ENCODE data around the gene NCR2. TPM values are rescaled to one million over a fixed set of nuclear protein-coding genes. Genes with fewer than 3 reads are reported as not detected.

The NCR2 gene
- total RNA-seq, 1 experiment from 2014 or later = not detected

DNA sequence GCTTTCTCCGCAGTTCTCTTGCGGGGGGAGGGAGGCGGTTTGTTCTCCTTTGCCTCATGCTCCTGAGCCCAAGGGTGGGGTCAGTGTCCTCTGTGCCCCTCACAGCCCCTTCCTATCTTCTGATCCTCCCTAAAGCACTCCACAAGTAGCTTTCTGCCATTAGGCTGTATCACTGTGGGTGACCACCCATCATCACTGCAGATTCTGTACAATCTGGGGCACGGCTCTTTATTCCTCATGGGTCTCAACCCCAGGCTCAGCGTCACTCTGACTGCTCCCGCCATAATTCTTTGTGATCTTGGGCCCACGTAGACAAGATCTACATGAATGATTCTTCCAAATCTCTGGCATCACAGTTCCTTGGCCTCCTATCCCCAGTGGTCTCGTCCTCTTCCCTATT is 10.5 kb downstream of the NCR2 start:
- Histone ChIP-seq H3K79me2 (ENCODE audit: insufficient read depth, low read length) (no peaks in the 10 kb centered on the region), H3K9ac (ENCODE audit: extremely low read depth, insufficient read length, low read length) (no peak overlapping the region), H3K4me2 (ENCODE audit: insufficient read depth, insufficient read length, low read length) (no peak overlapping the region), H2BK20ac (ENCODE audit: low read depth, low read length, poor library complexity, severe bottlenecking) (no peak overlapping the region), H3K18ac (ENCODE audit: insufficient read length, low read depth, low read length) (no peak overlapping the region), H3K27me3 (ENCODE audit: insufficient read depth, low read length) (no peaks in the 10 kb centered on the region; the same call in 1 of the 2 replicates), H2AK5ac (ENCODE audit: insufficient read length, low read length) (no peak overlapping the region), H3K23ac (ENCODE audit: insufficient read length, low read depth, low read length) (no peak overlapping the region), H3T11ph (ENCODE audit: low read length) (no peak overlapping the region), H2BK15ac (ENCODE audit: low read depth, low read length) (no peak overlapping the region), H3K9me3 (ENCODE audit: control insufficient read depth, low read depth, low read length) (peaks cover 7% of the 10 kb centered on the region), H3K79me1 (ENCODE audit: insufficient read depth, low read depth, low read length, poor library complexity, severe bottlenecking) (no peaks in the 10 kb centered on the region), H4K91ac (ENCODE audit: insufficient read length, low read depth, low read length) (no peak overlapping the region), H3K23me2 (ENCODE audit: insufficient read length, low read depth, low read length, poor library complexity, severe bottlenecking) (no peaks in the 10 kb centered on the region), H2BK120ac (ENCODE audit: low read depth, low read length, poor library complexity, severe bottlenecking) (no peak overlapping the region), H2BK5ac (ENCODE audit: insufficient read length, low read length) (no peak overlapping the region), H3K56ac (ENCODE audit: insufficient read length, low read depth, low read length) (no peak overlapping the region), H4K8ac (replicated peaks; ENCODE audit: insufficient read length, low read depth, low read length) (no peak overlapping the region), H3K27ac (ENCODE audit: insufficient read length, low read depth, low read length) (no peak overlapping the region), H4K5ac (ENCODE audit: insufficient read length, low read depth, low read length) (no peak overlapping the region), H3K4ac (ENCODE audit: low read depth, low read length) (no peak overlapping the region), H2BK12ac (ENCODE audit: insufficient read length, low read depth, low read length) (no peak overlapping the region), H2AFZ (ENCODE audit: low read length) (no peak overlapping the region), H4K20me1 (ENCODE audit: control insufficient read depth, insufficient read depth, insufficient read length) (no peaks in the 10 kb centered on the region), H3K14ac (ENCODE audit: insufficient read depth, low read length) (no peak overlapping the region), H3K4me1 (ENCODE audit: insufficient read depth, low read length) (no peaks in the 10 kb centered on the region)
- peaks cover 86% of the 10 kb centered on the region for H3K27me3 Mint-ChIP-seq (ENCODE audit: low read depth)
- peak overlapping the region in 1 of 3 experiments; percentile 34; a peak in 1 of 7 replicates for H3K27ac Mint-ChIP-seq
- no peak for DNase-seq
- H3K36me3 Mint-ChIP-seq (ENCODE audit: insufficient read depth in 1 of 3, low read depth in 3 of 3) = peaks cover 0 to 9% (median 4%) of the 10 kb centered on the region in 3 experiments; a peak in 6 of 7 replicates
- H3K9me3 Mint-ChIP-seq = peaks cover 11 to 13% of the 10 kb centered on the region in 2 experiments
- peaks cover 6 to 14% of the 10 kb centered on the region in 2 experiments for H3K4me1 Mint-ChIP-seq
- TF ChIP-seq, protein P1, sequence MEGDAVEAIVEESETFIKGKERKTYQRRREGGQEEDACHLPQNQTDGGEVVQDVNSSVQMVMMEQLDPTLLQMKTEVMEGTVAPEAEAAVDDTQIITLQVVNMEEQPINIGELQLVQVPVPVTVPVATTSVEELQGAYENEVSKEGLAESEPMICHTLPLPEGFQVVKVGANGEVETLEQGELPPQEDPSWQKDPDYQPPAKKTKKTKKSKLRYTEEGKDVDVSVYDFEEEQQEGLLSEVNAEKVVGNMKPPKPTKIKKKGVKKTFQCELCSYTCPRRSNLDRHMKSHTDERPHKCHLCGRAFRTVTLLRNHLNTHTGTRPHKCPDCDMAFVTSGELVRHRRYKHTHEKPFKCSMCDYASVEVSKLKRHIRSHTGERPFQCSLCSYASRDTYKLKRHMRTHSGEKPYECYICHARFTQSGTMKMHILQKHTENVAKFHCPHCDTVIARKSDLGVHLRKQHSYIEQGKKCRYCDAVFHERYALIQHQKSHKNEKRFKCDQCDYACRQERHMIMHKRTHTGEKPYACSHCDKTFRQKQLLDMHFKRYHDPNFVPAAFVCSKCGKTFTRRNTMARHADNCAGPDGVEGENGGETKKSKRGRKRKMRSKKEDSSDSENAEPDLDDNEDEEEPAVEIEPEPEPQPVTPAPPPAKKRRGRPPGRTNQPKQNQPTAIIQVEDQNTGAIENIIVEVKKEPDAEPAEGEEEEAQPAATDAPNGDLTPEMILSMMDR (conservative IDR thresholded peaks at IDR 0.05) = no peak
- WGBS (ENCODE audit: extremely low coverage, insufficient read length, low lambda C conversion rate) = no CpG with 5 or more reads among the region's 8 CpGs
- H3K4me3 Mint-ChIP-seq = no peak overlapping the region

Data from H9 (cell line).